HUES6 (cell line): ENCODE data around the gene BATF2.

ENCODE experiments used
- H3K27ac ChIP-seq: 2 replicates; pipeline ENCODE4 v1.7.0; 2013; ENCODE audit warnings: low read depth, mild to moderate bottlenecking, low read length, inconsistent platforms
- H3K27me3 ChIP-seq: 2 replicates; pipeline ENCODE4 v1.6.1; 2013; ENCODE audit warnings: low read length; ENCODE audit not compliant: control insufficient read depth, insufficient read depth
- H3K36me3 ChIP-seq: 2 replicates; pipeline ENCODE4 v1.6.1; 2013; ENCODE audit warnings: low read length; ENCODE audit not compliant: control insufficient read depth, insufficient read depth
- H3K4me1 ChIP-seq: 2 replicates; pipeline ENCODE4 v1.6.1; 2013; ENCODE audit warnings: low read length; ENCODE audit not compliant: control insufficient read depth, insufficient read depth
- H3K4me3 ChIP-seq: 2 replicates; pipeline ENCODE4 v1.5.1; 2013; ENCODE audit warnings: low read depth, low read length
- H3K9ac ChIP-seq: one replicate; pipeline ENCODE4 v1.6.1; 2013; ENCODE audit warnings: mild to moderate bottlenecking, low read length
- H3K9me3 ChIP-seq: 2 replicates; pipeline ENCODE4 v1.6.1; 2013; ENCODE audit warnings: low read depth, low read length; ENCODE audit not compliant: control insufficient read depth, insufficient read depth

The BATF2 gene

GRCh38 chr11:64996710-64997380 lies at the start of gene BATF2:
TSS of gene BATF2 (minus strand) at chr11:64996971. CDS start at chr11:64996914, 57 bp downstream.
- H3K4me1 ChIP-seq = peaks cover 12% of the 10 kb centered on the region
- H3K4me3 ChIP-seq = peak within 1 kb of the TSS; percentile 24; the same call in 1 of the 2 replicates
- H3K9ac ChIP-seq = no peak within 1 kb of the TSS
- no peaks in the 10 kb centered on the region for H3K27me3 ChIP-seq
- no peaks in the 10 kb centered on the region for H3K9me3 ChIP-seq
- H3K27ac ChIP-seq = no peak within 1 kb of the TSS
- no peaks in the 10 kb centered on the region for H3K36me3 ChIP-seq

GRCh38 chr11:65045728-65046127 lies 49.0 kb upstream of the BATF2 start:
- Histone ChIP-seq H3K36me3 (peaks cover 32% of the 10 kb centered on the region), H3K9me3 (no peaks in the 10 kb centered on the region), H3K27me3 (no peaks in the 10 kb centered on the region), H3K27ac (no peak overlapping the region), H3K4me3 (no peak overlapping the region), H3K4me1 (no peaks in the 10 kb centered on the region), H3K9ac (no peak overlapping the region)

- Histone ChIP-seq H3K27ac (no peak overlapping the region), H3K27me3 (no peaks in the 10 kb centered on the region), H3K4me3 (no peak overlapping the region), H3K9me3 (no peaks in the 10 kb centered on the region), H3K9ac (no peak overlapping the region), H3K36me3 (peaks cover 32% of the 10 kb centered on the region), H3K4me1 (no peaks in the 10 kb centered on the region)
These were observed 48.3 kb upstream of the BATF2 start for GRCh38 chr11:65045061-65045460.

GRCh38 chr11:65043881-65044501 lies 47.2 kb upstream of the BATF2 start:
- H3K27me3 ChIP-seq = no peaks in the 10 kb centered on the region
- peaks cover 32% of the 10 kb centered on the region for H3K36me3 ChIP-seq
- no peak overlapping the region for H3K9ac ChIP-seq
- no peak overlapping the region for H3K27ac ChIP-seq
- no peaks in the 10 kb centered on the region for H3K9me3 ChIP-seq
- H3K4me1 ChIP-seq = no peaks in the 10 kb centered on the region
- no peak overlapping the region for H3K4me3 ChIP-seq

GRCh38 chr11:65042891-65043290 lies 46.1 kb upstream of the BATF2 start:
- H3K4me1 ChIP-seq = no peaks in the 10 kb centered on the region
- no peak overlapping the region for H3K27ac ChIP-seq
- peaks cover 32% of the 10 kb centered on the region for H3K36me3 ChIP-seq
- H3K4me3 ChIP-seq = no peak overlapping the region
- no peak overlapping the region for H3K9ac ChIP-seq
- H3K9me3 ChIP-seq = no peaks in the 10 kb centered on the region
- no peaks in the 10 kb centered on the region for H3K27me3 ChIP-seq

GRCh38 chr11:65040847-65041622 lies 44.3 kb upstream of the BATF2 start, which contains the start of gene SAC3D1:
TSS of gene SAC3D1 (plus strand) at chr11:65041210. CDS start at chr11:65041293, 83 bp downstream.
- H3K4me1 ChIP-seq = no peaks in the 10 kb centered on the region
- H3K9me3 ChIP-seq = no peaks in the 10 kb centered on the region
- H3K36me3 ChIP-seq = peaks cover 28% of the 10 kb centered on the region
- peak within 1 kb of the TSS; percentile 85 for H3K27ac ChIP-seq
- H3K9ac ChIP-seq = peak within 1 kb of the TSS; percentile 90
- H3K4me3 ChIP-seq = peak within 1 kb of the TSS; percentile 84
- H3K27me3 ChIP-seq = no peaks in the 10 kb centered on the region

- H3K4me3 ChIP-seq = peak overlapping the region; percentile 84
- peak overlapping the region; percentile 90 for H3K9ac ChIP-seq
- H3K9me3 ChIP-seq = no peaks in the 10 kb centered on the region
- no peaks in the 10 kb centered on the region for H3K4me1 ChIP-seq
- peak overlapping the region; percentile 85; the same call in 1 of the 2 replicates for H3K27ac ChIP-seq
- H3K27me3 ChIP-seq = no peaks in the 10 kb centered on the region
- peaks cover 22% of the 10 kb centered on the region for H3K36me3 ChIP-seq
These were observed 43.7 kb upstream of the BATF2 start for GRCh38 chr11:65040520-65040846.

- Histone ChIP-seq H3K4me1 (no peaks in the 10 kb centered on the region), H3K9ac (no peak overlapping the region), H3K9me3 (no peaks in the 10 kb centered on the region), H3K4me3 (no peak overlapping the region), H3K27ac (no peak overlapping the region), H3K36me3 (no peaks in the 10 kb centered on the region), H3K27me3 (no peaks in the 10 kb centered on the region)
These were observed 40.2 kb upstream of the BATF2 start for GRCh38 chr11:65036931-65037330.

- Histone ChIP-seq H3K4me1 (no peaks in the 10 kb centered on the region), H3K27ac (no peak overlapping the region), H3K9ac (no peak overlapping the region), H3K27me3 (no peaks in the 10 kb centered on the region), H3K9me3 (no peaks in the 10 kb centered on the region), H3K4me3 (no peak overlapping the region), H3K36me3 (no peaks in the 10 kb centered on the region)
These were observed 38.8 kb upstream of the BATF2 start for GRCh38 chr11:65035579-65035978.

GRCh38 chr11:65034423-65034822 lies 37.7 kb upstream of the BATF2 start:
- no peaks in the 10 kb centered on the region for H3K9me3 ChIP-seq
- H3K4me1 ChIP-seq = no peaks in the 10 kb centered on the region
- no peaks in the 10 kb centered on the region for H3K27me3 ChIP-seq
- H3K27ac ChIP-seq = no peak overlapping the region
- H3K4me3 ChIP-seq = no peak overlapping the region
- no peaks in the 10 kb centered on the region for H3K36me3 ChIP-seq
- no peak overlapping the region for H3K9ac ChIP-seq

- Histone ChIP-seq H3K27me3 (no peaks in the 10 kb centered on the region), H3K36me3 (no peaks in the 10 kb centered on the region), H3K9ac (no peak overlapping the region), H3K27ac (no peak overlapping the region), H3K4me3 (no peak overlapping the region), H3K9me3 (no peaks in the 10 kb centered on the region), H3K4me1 (peaks cover 5% of the 10 kb centered on the region; the same call in 1 of the 2 replicates)
These were observed 35.4 kb upstream of the BATF2 start for GRCh38 chr11:65032216-65032615.
